ENCODE results near the gene LIG4.
"Not testable (repeated sequence)": the region's sequence is repeated elsewhere in the genome, so short reads cannot be mapped to it uniquely, and the experiment has no call there.

The LIG4 gene

GRCh38 chr13:108223687-108224503, 8.6 kb upstream of the LIG4 start:
- H2AFZ ChIP-seq (ENCODE audit: low read depth, low read length), result no peak overlapping the region
- H3K9me3 ChIP-seq (ENCODE audit: insufficient read depth, low read length), result no peaks in the 10 kb centered on the region
- peaks cover 52% of the 10 kb centered on the region for H4K20me1 ChIP-seq (ENCODE audit: insufficient read depth, low read length)
- peaks cover 10% of the 10 kb centered on the region for H3K4me1 ChIP-seq (ENCODE audit: low read length)
- H3K27me3 ChIP-seq (ENCODE audit: low read depth, low read length), result no peaks in the 10 kb centered on the region
- peaks cover 4% of the 10 kb centered on the region for H3K36me3 ChIP-seq (replicated peaks; ENCODE audit: low read depth, low read length)
- H3K27ac ChIP-seq (ENCODE audit: low read length), result no peak overlapping the region
- TF ChIP-seq CTCF (IDR thresholded peaks at IDR 0.05; ENCODE audit: low read depth, low read length), result no peak
- no peak for TF ChIP-seq EZH2phosphoT487 (IDR thresholded peaks at IDR 0.05; ENCODE audit: low read depth)
- H3K79me2 ChIP-seq (ENCODE audit: low read length), result peaks cover 85% of the 10 kb centered on the region
- no peak overlapping the region for H3K4me3 ChIP-seq (ENCODE audit: low read length)
- H3K4me2 ChIP-seq (ENCODE audit: low read length), result no peak overlapping the region
- H3K9ac ChIP-seq (ENCODE audit: low read length), result no peak overlapping the region

- H3K4me3 ChIP-seq (ENCODE audit: low read length), result no peak overlapping the region
- H4K20me1 ChIP-seq (ENCODE audit: insufficient read depth, low read length), result peaks cover 28% of the 10 kb centered on the region
- no peaks in the 10 kb centered on the region for H3K27me3 ChIP-seq (ENCODE audit: low read depth, low read length)
- no peak overlapping the region for H3K9ac ChIP-seq (ENCODE audit: low read length)
- no peak overlapping the region for H3K27ac ChIP-seq (ENCODE audit: low read length)
- no peaks in the 10 kb centered on the region for H3K36me3 ChIP-seq (replicated peaks; ENCODE audit: low read depth, low read length)
- H3K4me2 ChIP-seq (ENCODE audit: low read length), result peak overlapping the region; percentile 87
- TF ChIP-seq EZH2phosphoT487 (IDR thresholded peaks at IDR 0.05; ENCODE audit: low read depth), result no peak
- peak; percentile 39 for TF ChIP-seq CTCF (IDR thresholded peaks at IDR 0.05; ENCODE audit: low read depth, low read length)
- H3K4me1 ChIP-seq (ENCODE audit: low read length), result peaks cover 25% of the 10 kb centered on the region
- no peak overlapping the region for H2AFZ ChIP-seq (ENCODE audit: low read depth, low read length)
- H3K79me2 ChIP-seq (ENCODE audit: low read length), result peaks cover 84% of the 10 kb centered on the region
- no peaks in the 10 kb centered on the region for H3K9me3 ChIP-seq (ENCODE audit: insufficient read depth, low read length)
Observed at GRCh38 chr13:108220041-108220440, 4.7 kb upstream of the LIG4 start.

GRCh38 chr13:108218044-108218974, 3.0 kb upstream of the LIG4 start, which contains the start of gene ABHD13:
ABHD13 (plus strand) TSS chr13:108218392; CDS start chr13:108229219, 10,827 bp downstream.
- Histone ChIP-seq H4K20me1 (ENCODE audit: insufficient read depth, low read length) (peaks cover 18% of the 10 kb centered on the region), H3K36me3 (replicated peaks; ENCODE audit: low read depth, low read length) (peaks cover 4% of the 10 kb centered on the region), H3K79me2 (ENCODE audit: low read length) (peaks cover 66% of the 10 kb centered on the region), H3K9me3 (ENCODE audit: insufficient read depth, low read length) (no peaks in the 10 kb centered on the region), H3K27ac (ENCODE audit: low read length) (peak within 1 kb of the TSS; percentile 57), H3K4me2 (ENCODE audit: low read length) (peak within 1 kb of the TSS; percentile 87), H3K4me3 (ENCODE audit: low read length) (peak within 1 kb of the TSS; percentile 88), H3K9ac (ENCODE audit: low read length) (peak within 1 kb of the TSS; percentile 89), H2AFZ (ENCODE audit: low read depth, low read length) (peak within 1 kb of the TSS; percentile 90), H3K27me3 (ENCODE audit: low read depth, low read length) (no peaks in the 10 kb centered on the region), H3K4me1 (ENCODE audit: low read length) (peaks cover 25% of the 10 kb centered on the region)
- no peak for TF ChIP-seq EZH2phosphoT487 (IDR thresholded peaks at IDR 0.05; ENCODE audit: low read depth)
- no peak for TF ChIP-seq CTCF (IDR thresholded peaks at IDR 0.05; ENCODE audit: low read depth, low read length)

- peaks cover 59% of the 10 kb centered on the region for H3K79me2 ChIP-seq (ENCODE audit: low read length)
Observed at GRCh38 chr13:108217307-108218043, 2.1 kb upstream of the LIG4 start.

More at GRCh38 chr13:108217307-108218043, 2.1 kb upstream of the LIG4 start:
- peak overlapping the region; percentile 90 for H2AFZ ChIP-seq (ENCODE audit: low read depth, low read length)
- peaks cover 13% of the 10 kb centered on the region for H4K20me1 ChIP-seq (ENCODE audit: insufficient read depth, low read length)
- peak overlapping the region; percentile 57 for H3K27ac ChIP-seq (ENCODE audit: low read length)
- not testable (repeated sequence) for H3K9me3 ChIP-seq (ENCODE audit: insufficient read depth, low read length); H3K27me3 ChIP-seq (ENCODE audit: low read depth, low read length); H3K36me3 ChIP-seq (replicated peaks; ENCODE audit: low read depth, low read length)
- H3K4me1 ChIP-seq (ENCODE audit: low read length), result peaks cover 25% of the 10 kb centered on the region
- H3K9ac ChIP-seq (ENCODE audit: low read length), result peak overlapping the region; percentile 89
- H3K4me2 ChIP-seq (ENCODE audit: low read length), result peak overlapping the region; percentile 76
- peak overlapping the region; percentile 88 for H3K4me3 ChIP-seq (ENCODE audit: low read length)

Measured in OCI-LY3 (cell line).